K562 (cell line): ENCODE results near the gene SPRING1. TPM values are rescaled to one million over a fixed set of nuclear protein-coding genes. Genes with fewer than 3 reads are reported as not detected.
A peak's percentile ranks its signal among the peaks of the same experiment; 100 is the strongest.

ENCODE experiments used
- ATF1 ChIP-seq, 2 experiments: fragments of 450-650 bp in 1 of 2; IDR thresholded peaks; 2 replicates each; pipeline ENCODE4 v1.6.1; 2016; ENCODE audit warnings: missing compliant biosample characterization in 1 of 2, missing genetic modification characterization in 1 of 2
- CBFB ChIP-seq: sonication (generic); formaldehyde crosslinking; IDR thresholded peaks from 2 replicates; pipeline ENCODE4 v1.4.0; 2020; ENCODE audit warnings: mild to moderate bottlenecking, missing genetic modification reagents
- CHCHD3 ChIP-seq: fragments of 250-450 bp; sonication (Bioruptor Pico); IDR thresholded peaks from 2 replicates; pipeline ENCODE4 v2.1.2; 2022; ENCODE audit warnings: mild to moderate bottlenecking
- E2F3 ChIP-seq: fragments of 250-450 bp; sonication (Bioruptor Pico); IDR thresholded peaks from 2 replicates; pipeline ENCODE4 v1.4.0; 2020; ENCODE audit warnings: mild to moderate bottlenecking
- E2F8 ChIP-seq: fragments of 450-650 bp; IDR thresholded peaks from 2 replicates; pipeline ENCODE4 v1.7.1; 2018; ENCODE audit warnings: mild to moderate bottlenecking, low read depth; ENCODE audit not compliant: partially characterized antibody
- E4F1 ChIP-seq: fragments of 250-450 bp; sonication (Bioruptor Pico); IDR thresholded peaks from 2 replicates; pipeline ENCODE4 v1.5.0; 2021; ENCODE audit warnings: mild to moderate bottlenecking, borderline replicate concordance
- EGR1 ChIP-seq: fragments of 450-650 bp; conservative IDR thresholded peaks from 2 replicates; pipeline ENCODE4 v1.6.1; 2017; ENCODE audit warnings: mild to moderate bottlenecking
- HES1 ChIP-seq: fragments of 450-650 bp; IDR thresholded peaks from 2 replicates; pipeline ENCODE4 v1.6.1; 2016; ENCODE audit warnings: low read depth, mild to moderate bottlenecking, moderate library complexity
- HMGXB4 ChIP-seq: sonication (generic); formaldehyde crosslinking; IDR thresholded peaks from 2 replicates; pipeline ENCODE4 v1.8.1; 2023; ENCODE audit warnings: mild to moderate bottlenecking, missing genetic modification reagents
- PHF20 ChIP-seq: fragments of 450-650 bp; IDR thresholded peaks from 2 replicates; pipeline ENCODE4 v1.6.1; 2018; ENCODE audit not compliant: partially characterized antibody
- RFX5 ChIP-seq: IDR thresholded peaks from 2 replicates; pipeline ENCODE4 v1.6.1; 2011; ENCODE audit warnings: low read depth, mild to moderate bottlenecking, improper control_type of control experiment, low read length
- SPI1 ChIP-seq: IDR thresholded peaks from 2 replicates; pipeline ENCODE4 v1.6.1; 2011; ENCODE audit warnings: low read depth, low read length, control low read depth, borderline replicate concordance
- TAF7 ChIP-seq: fragments of 450-650 bp; IDR thresholded peaks from 2 replicates; pipeline ENCODE4 v1.6.1; 2016; ENCODE audit warnings: missing genetic modification characterization, missing compliant biosample characterization
- TGIF2 ChIP-seq: sonication (generic); formaldehyde crosslinking; IDR thresholded peaks from 2 replicates; pipeline ENCODE4 v1.8.1; 2022; ENCODE audit warnings: mild to moderate bottlenecking, missing genetic modification reagents, moderate library complexity
- ZHX1 ChIP-seq: fragments of 150-350 bp; conservative IDR thresholded peaks from 2 replicates; pipeline ENCODE4 v1.6.1; 2014; ENCODE audit warnings: low read length
- polyA plus RNA-seq, 8 experiments: library from polyadenylated mRNA; depleted of rRNA in 4 of 8; stranded (reverse) in 5 of 8; unstranded in 3 of 8; fragments of >200 nt; fragmentation: Nextera tagmentation in 2 of 8; fragmentation: Illumina TruSeq in 1 of 8; extraction: Ambion mirVana in 2 of 8; extraction: Trizol in 1 of 8; gene quantifications; 2 replicates each; pipeline versions ENCODE4 v1.2.1 to v1.2.3, GENCODE V29; 2011 to 2014; ENCODE audit warnings: inconsistent platforms in 1 of 8, missing spikeins in 1 of 8
- total RNA-seq, 7 experiments: library from RNA; depleted of rRNA in 6 of 7; stranded (reverse); fragments of >200 nt in 6 of 7; fragmentation: Illumina TruSeq in 2 of 7; extraction: Trizol in 2 of 7; gene quantifications; 2 replicates each; pipeline versions ENCODE4 v1.2.1 to v1.2.3, GENCODE V29; 2011 to 2021; ENCODE audit warnings: low replicate concordance in 1 of 7

Gene SPRING1
- total and polyA plus RNA-seq, 9 of the 15 experiments (the other 6 are each of a cell fraction or from before 2014, with no cell fraction given), result 1.1 to 20.0 (median 8.0) TPM

GRCh38 chr12:116736962-116737773 lies 701 bp downstream of the SPRING1 start (continued):
- TF ChIP-seq E2F8 (peak; percentile 18), CBFB (CRISPR knock-in tag) (no peak), EGR1 (no peak), TGIF2 (CRISPR knock-in tag) (no peak), ZHX1 (no peak), PHF20 (peak; percentile 78), HMGXB4 (CRISPR knock-in tag) (no peak), CHCHD3 (no peak), E2F3 (CRISPR knock-in tag) (no peak), TAF7 (tag) (0 out of 2 replicates have a peak, but pooled peaks have one; percentile 35), RFX5 (no peak), SPI1 (no peak), ATF1 (CRISPR knock-in tag; IDR thresholded peaks at IDR 0.05) (no peak), ATF1 (tag; IDR thresholded peaks at IDR 0.05) (no peak), E4F1 (CRISPR knock-in tag) (no peak), HES1 (no peak)
